GM23338 (cell line): Measurements from ENCODE around the gene UNKL. TPM values are rescaled to one million over a fixed set of nuclear protein-coding genes. Genes with fewer than 3 reads are reported as not detected.

Experiments
- ATAC-seq: fragments of 200-7000 bp; cut with Tn5 transposase; 3 replicates; pipeline ENCODE4 v1.9.1; 2020
- DNase-seq: peaks from one replicate; pipeline ENCODE4 v3.0.0-alpha.2; 2015; ENCODE audit warnings: low spot score
- H2AFZ ChIP-seq: fragments of 200-600 bp; sonication (generic); 2 replicates; pipeline ENCODE4 v1.8.0; 2016; ENCODE audit warnings: antibody characterized with exemption, mild to moderate bottlenecking, moderate library complexity
- H3F3A ChIP-seq: fragments of 200-600 bp; sonication (generic); replicated peaks from 2 replicates; pipeline ENCODE4 v1.8.0; 2017; ENCODE audit warnings: antibody characterized with exemption, mixed run types, low read depth
- H3K27ac ChIP-seq: fragments of 200-600 bp; sonication (generic); 2 replicates; pipeline ENCODE4 v1.6.1; 2016; ENCODE audit warnings: low read depth
- H3K27me3 ChIP-seq: fragments of 200-600 bp; sonication (generic); 2 replicates; pipeline ENCODE4 v1.8.0; 2016; ENCODE audit warnings: mild to moderate bottlenecking, mixed run types, moderate library complexity; ENCODE audit not compliant: insufficient read depth
- H3K36me3 ChIP-seq: fragments of 200-600 bp; sonication (generic); 2 replicates; pipeline ENCODE4 v1.8.0; 2016; ENCODE audit warnings: mild to moderate bottlenecking; ENCODE audit not compliant: insufficient read depth
- H3K4me1 ChIP-seq: fragments of 200-600 bp; sonication (generic); 2 replicates; pipeline ENCODE4 v1.8.0; 2016; ENCODE audit warnings: mild to moderate bottlenecking, moderate library complexity; ENCODE audit not compliant: insufficient read depth
- H3K4me2 ChIP-seq: fragments of 200-600 bp; sonication (generic); 2 replicates; pipeline ENCODE4 v1.7.1; 2017; ENCODE audit warnings: mixed run types
- H3K4me3 ChIP-seq: fragments of 200-600 bp; sonication (generic); 2 replicates; pipeline ENCODE4 v1.6.1; 2016; ENCODE audit warnings: mixed run types
- H3K79me2 ChIP-seq: fragments of 200-600 bp; sonication (generic); replicated peaks from 2 replicates; pipeline ENCODE4 v1.8.0; 2017; ENCODE audit warnings: mild to moderate bottlenecking; ENCODE audit not compliant: insufficient read depth
- H3K9me2 ChIP-seq: fragments of 200-600 bp; sonication (generic); 2 replicates; pipeline ENCODE4 v1.8.0; 2017; ENCODE audit not compliant: insufficient read depth
- H4K20me1 ChIP-seq: fragments of 200-600 bp; sonication (generic); replicated peaks from 2 replicates; pipeline ENCODE4 v1.8.0; 2017; ENCODE audit warnings: mild to moderate bottlenecking; ENCODE audit not compliant: insufficient read depth
- H3K27ac Mint-ChIP-seq: 2 replicates; pipeline ENCODE4 v1.8.0; 2020; ENCODE audit warnings: inconsistent platforms, mild to moderate bottlenecking, moderate library complexity, mixed read lengths
- H3K27me3 Mint-ChIP-seq: 3 replicates; pipeline ENCODE4 v1.8.0; 2022; ENCODE audit warnings: low read depth, mild to moderate bottlenecking, moderate library complexity, mixed read lengths, inconsistent platforms; ENCODE audit not compliant: insufficient read depth, poor library complexity
- H3K36me3 Mint-ChIP-seq: 3 replicates; pipeline ENCODE4 v1.8.0; 2021; ENCODE audit warnings: low read depth, mild to moderate bottlenecking, inconsistent platforms, moderate library complexity, mixed read lengths
- H3K4me1 Mint-ChIP-seq: 3 replicates; pipeline ENCODE4 v1.8.0; 2020; ENCODE audit warnings: mild to moderate bottlenecking, inconsistent platforms, mixed read lengths
- H3K4me3 Mint-ChIP-seq: 3 replicates; pipeline ENCODE4 v1.8.0; 2021; ENCODE audit warnings: moderate library complexity, mild to moderate bottlenecking, inconsistent platforms, mixed read lengths
- H3K9me3 Mint-ChIP-seq: 3 replicates; pipeline ENCODE4 v1.8.0; 2020; ENCODE audit warnings: moderate library complexity, mild to moderate bottlenecking, inconsistent platforms, mixed read lengths
- CREB1 ChIP-seq: fragments of 250-450 bp; sonication (Bioruptor Pico); IDR thresholded peaks from 2 replicates; pipeline ENCODE4 v1.5.0; 2020; ENCODE audit warnings: low read depth, mild to moderate bottlenecking, moderate library complexity
- CTCF ChIP-seq, 2 experiments: fragments of 200-600 bp in 1 of 2; sonication (generic) in 1 of 2; conservative IDR thresholded peaks; 2 replicates each; pipeline versions ENCODE4 v1.5.1 to v1.6.1; 2016 to 2017; ENCODE audit warnings: antibody characterized with exemption in 2 of 2, low read depth in 2 of 2, mild to moderate bottlenecking in 2 of 2, moderate library complexity in 1 of 2
- EZH2 ChIP-seq: fragments of 200-600 bp; sonication (generic); IDR thresholded peaks from one replicate; pipeline ENCODE4 v1.8.0; 2017; ENCODE audit warnings: antibody characterized with exemption, mild to moderate bottlenecking, low read depth; ENCODE audit not compliant: unreplicated experiment
- EZH2phosphoT487 ChIP-seq: fragments of 200-600 bp; sonication (generic); IDR thresholded peaks from one replicate; pipeline ENCODE4 v1.8.1; 2018; ENCODE audit warnings: antibody characterized with exemption; ENCODE audit not compliant: unreplicated experiment
- JUNB ChIP-seq: IDR thresholded peaks from one replicate; pipeline ENCODE4 v1.6.1; 2016; ENCODE audit warnings: antibody characterized with exemption; ENCODE audit not compliant: unreplicated experiment
- ZNF331 ChIP-seq: fragments of 250-450 bp; sonication (Bioruptor Pico); IDR thresholded peaks from 2 replicates; pipeline ENCODE4 v1.5.0; 2020; ENCODE audit warnings: low read depth, mild to moderate bottlenecking, moderate library complexity
- ZNF462 ChIP-seq: fragments of 250-450 bp; sonication (Bioruptor Pico); IDR thresholded peaks from 2 replicates; pipeline ENCODE4 v1.5.0; 2020; ENCODE audit warnings: mild to moderate bottlenecking, moderate library complexity
- polyA plus RNA-seq: library from polyadenylated mRNA; unstranded; fragments of >200 nt; fragmentation: Nextera tagmentation; extraction: Ambion mirVana; gene quantifications from 2 replicates; pipeline ENCODE4 v1.2.1, GENCODE V29; 2016
- total RNA-seq: library from RNA; depleted of rRNA; stranded (reverse); fragments of >200 nt; shearing (Covaris generic); gene quantifications from 2 replicates; pipeline ENCODE4 v1.2.3, GENCODE V29; 2014

Gene UNKL
- total and polyA plus RNA-seq, 2 experiments from 2014 or later = 16.7 to 28.7 TPM

- TF ChIP-seq ZNF462 (CRISPR knock-in tag) = no peak
- TF ChIP-seq EZH2 = no peak
- no peak for TF ChIP-seq EZH2phosphoT487
- TF ChIP-seq CREB1 (CRISPR knock-in tag) = no peak
- no peak for TF ChIP-seq ZNF331 (CRISPR knock-in tag)
Measured at GRCh38 chr16:1350691-1351090, 63.8 kb downstream of the UNKL start (continued).

GRCh38 chr16:1349951-1350350, 64.6 kb downstream of the UNKL start:
- TF ChIP-seq JUNB (no peak), CTCF (conservative IDR thresholded peaks at IDR 0.05; ENCODE audit: low read depth in 2 of 2) (peak in 1 of 2 experiments; percentile 17; a peak in 1 of 4 replicates)
- no peaks in the 10 kb centered on the region for H3K27me3 ChIP-seq
- no peak overlapping the region for H3K27ac Mint-ChIP-seq
- peaks cover 7% of the 10 kb centered on the region; the same call in 1 of the 2 replicates for H3K4me1 ChIP-seq
- no peaks in the 10 kb centered on the region; the same call in 1 of the 2 replicates for H3F3A ChIP-seq
- H4K20me1 ChIP-seq = peaks cover 4% of the 10 kb centered on the region; the same call in 1 of the 2 replicates
- H3K4me1 Mint-ChIP-seq = peaks cover 6% of the 10 kb centered on the region
- H3K36me3 ChIP-seq = no peaks in the 10 kb centered on the region; the same call in 1 of the 2 replicates
- H3K79me2 ChIP-seq = peaks cover 30% of the 10 kb centered on the region
- peaks cover 28% of the 10 kb centered on the region for H3K27me3 Mint-ChIP-seq
- H3K9me2 ChIP-seq = no peaks in the 10 kb centered on the region
- no peak overlapping the region for H2AFZ ChIP-seq
- DNase-seq (no peak), ATAC-seq (no peak)
- H3K9me3 Mint-ChIP-seq = peaks cover 3% of the 10 kb centered on the region
- H3K4me2 ChIP-seq = no peak overlapping the region
- H3K36me3 Mint-ChIP-seq = peaks cover 4% of the 10 kb centered on the region; the same call in 2 of the 3 replicates
- no peak overlapping the region for H3K4me3 ChIP-seq
- peak overlapping the region; percentile 81 for H3K4me3 Mint-ChIP-seq
- no peak overlapping the region for H3K27ac ChIP-seq
